Fibroblast of lung (primary cell): ENCODE measurements around the gene HDAC4. TPM values are rescaled to one million over a fixed set of nuclear protein-coding genes. Genes with fewer than 3 reads are reported as not detected.

ENCODE experiments used
- DNase-seq, 2 donors: peaks; one replicate each; pipeline versions ENCODE4 v3.0.0 to v3.0.0-alpha.2; 2010; ENCODE audit warnings: low read depth in 2 of 2
- H2AFZ ChIP-seq: 2 replicates; pipeline ENCODE4 v1.5.1; 2012; ENCODE audit warnings: low read length, control low read depth, inconsistent platforms
- H3K27ac ChIP-seq: 2 replicates; pipeline ENCODE4 v1.5.1; 2011; ENCODE audit warnings: low read length, control low read depth; ENCODE audit not compliant: insufficient read depth
- H3K27me3 ChIP-seq: 2 replicates; pipeline ENCODE4 v1.5.1; 2011; ENCODE audit warnings: mild to moderate bottlenecking, low read length; ENCODE audit not compliant: control insufficient read depth, insufficient read depth
- H3K36me3 ChIP-seq: 2 replicates; pipeline ENCODE4 v1.5.1; 2011; ENCODE audit warnings: low read length; ENCODE audit not compliant: control insufficient read depth, insufficient read depth
- H3K4me1 ChIP-seq: 2 replicates; pipeline ENCODE4 v1.5.1; 2011; ENCODE audit warnings: low read length; ENCODE audit not compliant: control insufficient read depth, insufficient read depth; ENCODE audit errors: extremely low read depth
- H3K4me2 ChIP-seq: 2 replicates; pipeline ENCODE4 v1.5.1; 2011; ENCODE audit warnings: low read length, control low read depth; ENCODE audit not compliant: insufficient read depth; ENCODE audit errors: extremely low read depth
- H3K4me3 ChIP-seq, 4 experiments: fragments of 200-600 bp in 1 of 4; sonication (generic) in 1 of 4; replicated peaks in 1 of 4; 2 replicates each; pipeline ENCODE4 v1.5.1; 2011 to 2016; ENCODE audit warnings: low read length in 4 of 4, low read depth in 3 of 4, mild to moderate bottlenecking in 3 of 4, control low read depth in 2 of 4, inconsistent platforms in 1 of 4, mixed read lengths in 1 of 4; ENCODE audit not compliant: insufficient read depth in 1 of 4; ENCODE audit errors: control extremely low read depth in 1 of 4
- H3K79me2 ChIP-seq: 2 replicates; pipeline ENCODE4 v1.5.1; 2012; ENCODE audit warnings: mild to moderate bottlenecking, low read length, inconsistent platforms; ENCODE audit not compliant: control insufficient read depth, insufficient read depth
- H3K9ac ChIP-seq: 2 replicates; pipeline ENCODE4 v1.5.1; 2011; ENCODE audit warnings: mild to moderate bottlenecking, low read length, control low read depth; ENCODE audit not compliant: insufficient read depth
- H3K9me3 ChIP-seq: 2 replicates; pipeline ENCODE4 v1.5.1; 2012; ENCODE audit warnings: low read depth, low read length; ENCODE audit not compliant: control insufficient read depth, insufficient read depth
- H4K20me1 ChIP-seq: 2 replicates; pipeline ENCODE4 v1.5.1; 2011; ENCODE audit warnings: low read length; ENCODE audit not compliant: control insufficient read depth, insufficient read depth; ENCODE audit errors: extremely low read depth
- EZH2 ChIP-seq: IDR thresholded peaks from 2 replicates; pipeline ENCODE4 v1.5.1; 2012; ENCODE audit warnings: low read length, control low read depth, mild to moderate bottlenecking; ENCODE audit errors: missing control alignments
- polyA plus RNA-seq, 2 donors: library from polyadenylated mRNA; depleted of rRNA in 1 of 2; stranded (reverse) in 1 of 2; unstranded in 1 of 2; fragments of >200 nt; gene quantifications; 2 replicates each; pipeline ENCODE4 v1.2.1, GENCODE V29; 2011 to 2012; ENCODE audit warnings: missing spikeins in 1 of 2
- total RNA-seq: library from RNA; depleted of rRNA; stranded (reverse); fragments of >200 nt; gene quantifications from 2 replicates; pipeline ENCODE4 v1.2.1, GENCODE V29; 2014
- TF ChIP-seq, protein P1 (sequence below), 2 donors: IDR thresholded peaks in 1 of 2; conservative IDR thresholded peaks in 1 of 2; 1 replicate in 1 of 2; 2 replicates in 1 of 2; pipeline ENCODE4 v1.5.1; 2011 to 2012; ENCODE audit warnings: low read length in 2 of 2, control low read depth in 1 of 2, inconsistent platforms in 1 of 2, low read depth in 1 of 2, mild to moderate bottlenecking in 1 of 2

Gene HDAC4
- total and polyA plus RNA-seq, 2 donors (not counting 1 experiment from before 2014, with no cell fraction given): 7.4 to 19.8 TPM

DNA sequence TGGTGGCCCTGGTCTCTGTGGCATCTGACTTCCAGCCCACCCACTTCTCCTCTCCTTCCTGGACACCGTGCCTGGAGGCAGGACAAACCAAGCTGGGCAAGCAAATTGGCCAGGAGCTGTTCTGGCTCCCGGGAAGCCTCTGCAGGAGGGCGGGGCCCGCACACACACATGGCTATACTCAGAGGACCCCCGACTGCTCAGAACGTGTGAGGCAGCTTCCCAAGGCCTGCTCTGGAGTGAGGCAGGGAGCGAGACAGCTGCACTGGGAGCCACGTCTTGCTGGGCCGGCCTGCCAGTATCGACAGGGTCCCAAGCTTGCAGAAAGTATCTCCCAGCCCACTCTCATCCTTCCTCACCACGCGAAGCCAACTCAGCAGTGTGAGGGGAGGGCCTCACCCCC, 295.6 kb downstream of the HDAC4 start:
- Histone ChIP-seq H3K79me2 (no peaks in the 10 kb centered on the region), H3K4me2 (no peak overlapping the region), H4K20me1 (no peaks in the 10 kb centered on the region), H2AFZ (no peak overlapping the region), H3K27me3 (no peaks in the 10 kb centered on the region), H3K36me3 (no peaks in the 10 kb centered on the region), H3K9ac (no peak overlapping the region), H3K27ac (no peak overlapping the region), H3K4me3 (no peak overlapping the region), H3K9me3 (no peaks in the 10 kb centered on the region), H3K4me1 (no peaks in the 10 kb centered on the region)
- TF ChIP-seq EZH2: no peak
- TF ChIP-seq, protein P1, sequence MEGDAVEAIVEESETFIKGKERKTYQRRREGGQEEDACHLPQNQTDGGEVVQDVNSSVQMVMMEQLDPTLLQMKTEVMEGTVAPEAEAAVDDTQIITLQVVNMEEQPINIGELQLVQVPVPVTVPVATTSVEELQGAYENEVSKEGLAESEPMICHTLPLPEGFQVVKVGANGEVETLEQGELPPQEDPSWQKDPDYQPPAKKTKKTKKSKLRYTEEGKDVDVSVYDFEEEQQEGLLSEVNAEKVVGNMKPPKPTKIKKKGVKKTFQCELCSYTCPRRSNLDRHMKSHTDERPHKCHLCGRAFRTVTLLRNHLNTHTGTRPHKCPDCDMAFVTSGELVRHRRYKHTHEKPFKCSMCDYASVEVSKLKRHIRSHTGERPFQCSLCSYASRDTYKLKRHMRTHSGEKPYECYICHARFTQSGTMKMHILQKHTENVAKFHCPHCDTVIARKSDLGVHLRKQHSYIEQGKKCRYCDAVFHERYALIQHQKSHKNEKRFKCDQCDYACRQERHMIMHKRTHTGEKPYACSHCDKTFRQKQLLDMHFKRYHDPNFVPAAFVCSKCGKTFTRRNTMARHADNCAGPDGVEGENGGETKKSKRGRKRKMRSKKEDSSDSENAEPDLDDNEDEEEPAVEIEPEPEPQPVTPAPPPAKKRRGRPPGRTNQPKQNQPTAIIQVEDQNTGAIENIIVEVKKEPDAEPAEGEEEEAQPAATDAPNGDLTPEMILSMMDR (conservative IDR thresholded peaks at IDR 0.05 in 1 of 2, IDR thresholded peaks at IDR 0.05 in 1 of 2; ENCODE audit: low read depth in 1 of 2, low read length in 2 of 2): no peak
- DNase-seq: no peak

DNA sequence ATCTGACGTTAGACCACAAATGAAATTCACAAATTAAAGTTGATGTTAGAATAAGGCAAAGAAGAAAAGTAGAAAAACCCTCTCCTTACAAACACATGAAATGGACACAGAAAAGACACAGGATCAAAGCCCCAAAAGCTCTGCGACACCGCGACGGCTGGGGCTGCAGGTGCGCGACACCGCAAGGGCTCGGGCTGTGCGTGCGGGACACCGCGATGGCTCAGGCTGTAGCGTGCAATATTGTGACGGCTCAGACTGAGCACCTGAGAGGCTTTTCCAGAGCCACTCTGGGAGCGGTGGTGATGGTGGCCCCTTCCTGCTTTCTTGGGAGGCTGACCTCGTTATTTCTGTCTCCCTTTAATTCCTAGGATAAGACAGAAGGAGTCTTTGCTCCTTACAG, 296.0 kb downstream of the HDAC4 start:
- Histone ChIP-seq H3K4me2 (no peak overlapping the region), H2AFZ (no peak overlapping the region), H3K9ac (no peak overlapping the region), H3K27ac (no peak overlapping the region), H3K4me3 (no peak overlapping the region), H3K9me3 (no peaks in the 10 kb centered on the region), H3K36me3 (no peaks in the 10 kb centered on the region), H3K4me1 (no peaks in the 10 kb centered on the region), H3K79me2 (no peaks in the 10 kb centered on the region), H4K20me1 (no peaks in the 10 kb centered on the region), H3K27me3 (no peaks in the 10 kb centered on the region)
- DNase-seq: no peak
- TF ChIP-seq EZH2: no peak
- TF ChIP-seq, protein P1 (conservative IDR thresholded peaks at IDR 0.05 in 1 of 2, IDR thresholded peaks at IDR 0.05 in 1 of 2; ENCODE audit: low read depth in 1 of 2, low read length in 2 of 2): no peak

DNA sequence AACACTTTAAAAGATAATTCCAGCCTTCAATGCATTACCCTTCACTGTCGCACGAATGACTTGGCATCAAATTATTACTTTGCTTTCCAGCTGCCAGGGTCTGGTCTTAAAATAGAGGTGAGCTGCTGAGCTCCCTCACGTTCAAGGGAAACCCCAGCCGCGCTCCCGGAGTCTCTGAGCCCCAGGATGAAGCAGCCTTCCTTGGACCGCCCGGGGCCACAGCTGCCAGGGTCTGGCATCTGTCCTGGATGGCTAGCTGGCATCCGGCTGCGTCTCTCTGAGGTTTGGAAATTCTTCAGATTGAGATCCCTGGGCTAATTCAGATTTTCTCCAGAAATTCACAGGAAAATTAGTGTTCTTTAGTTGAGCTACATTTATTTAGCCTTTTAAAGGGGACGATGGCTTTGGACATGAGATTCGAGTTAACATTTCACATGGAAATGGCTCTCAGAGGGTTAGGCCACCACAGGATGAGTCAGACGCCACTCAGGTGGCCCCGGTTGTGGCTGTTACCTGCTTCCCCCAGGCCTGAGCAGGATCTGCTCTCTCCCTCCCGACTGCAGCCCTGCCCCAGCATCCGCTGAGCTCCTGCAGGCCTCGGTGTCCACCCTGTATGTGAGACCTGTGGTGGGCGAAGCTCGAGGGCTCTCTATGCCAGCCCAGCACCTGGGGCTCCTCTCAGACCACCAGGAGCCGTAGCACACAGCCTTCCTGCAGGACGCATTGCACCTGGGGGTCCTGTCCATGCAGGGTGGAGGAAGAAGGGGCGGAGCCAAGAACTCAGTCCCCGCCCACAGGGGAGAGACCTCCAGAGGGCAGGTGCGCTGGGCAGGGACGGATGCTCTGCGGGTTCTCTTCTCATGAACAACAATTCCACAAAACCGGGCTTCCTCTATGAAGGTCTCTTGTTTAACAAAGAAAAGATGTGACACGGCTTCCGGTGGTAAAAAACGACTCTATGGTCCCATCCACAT, 297.4 kb downstream of the HDAC4 start:
- Histone ChIP-seq H3K27ac (no peak overlapping the region), H4K20me1 (no peaks in the 10 kb centered on the region), H3K27me3 (no peaks in the 10 kb centered on the region), H3K4me3 (no peak overlapping the region), H2AFZ (no peak overlapping the region), H3K4me1 (no peaks in the 10 kb centered on the region), H3K36me3 (no peaks in the 10 kb centered on the region), H3K9ac (no peak overlapping the region), H3K79me2 (no peaks in the 10 kb centered on the region), H3K9me3 (no peaks in the 10 kb centered on the region), H3K4me2 (no peak overlapping the region)
- TF ChIP-seq, protein P1 (conservative IDR thresholded peaks at IDR 0.05 in 1 of 2, IDR thresholded peaks at IDR 0.05 in 1 of 2; ENCODE audit: low read depth in 1 of 2, low read length in 2 of 2): no peak
- no peak for TF ChIP-seq EZH2
- DNase-seq: no peak
